ENCODE data around the gene KCNG1. TPM values are rescaled to one million over a fixed set of nuclear protein-coding genes. Genes with fewer than 3 reads are reported as not detected.

KCNG1 gene
- total RNA-seq, 4 donors from 2014 or later = 0.54 to 2.4 (median 1.6) TPM; not detected in 1

GRCh38 chr20:51020657-51021056, 2.2 kb downstream of the KCNG1 start:
- no peak for DNase-seq (ENCODE audit: low spot score in 2 of 2)
- TF ChIP-seq POLR2A (IDR thresholded peaks at IDR 0.05) = no peak
- TF ChIP-seq CTCF (IDR thresholded peaks at IDR 0.05) = no peak
- H3K4me3 ChIP-seq (ENCODE audit: low read depth, poor library complexity, severe bottlenecking) = no peak overlapping the region
- intact Hi-C loops (cut with DNase I; ENCODE audit: low total_unique reads) = no loop called here
- 50 to 78% methylated on average over 6 of the region's 6 CpGs for WGBS, 2 donors

- no peak for DNase-seq (ENCODE audit: low spot score in 2 of 2)
- 63 to 64% methylated on average over 21 of the region's 21 CpGs for WGBS, 2 donors
- intact Hi-C loops (cut with DNase I; ENCODE audit: low total_unique reads) = no loop called here
- no peak for TF ChIP-seq CTCF (IDR thresholded peaks at IDR 0.05)
- no peak for TF ChIP-seq POLR2A (IDR thresholded peaks at IDR 0.05)
- no peak overlapping the region for H3K4me3 ChIP-seq (ENCODE audit: low read depth, poor library complexity, severe bottlenecking)
These were observed 3.0 kb downstream of the KCNG1 start for GRCh38 chr20:51019656-51020592.

GRCh38 chr20:51017251-51017650, 5.7 kb downstream of the KCNG1 start:
- TF ChIP-seq POLR2A (IDR thresholded peaks at IDR 0.05) (no peak), CTCF (IDR thresholded peaks at IDR 0.05) (no peak)
- 55 to 58% methylated on average over 9 of the region's 9 CpGs for WGBS, 2 donors
- no peak overlapping the region for H3K4me3 ChIP-seq (ENCODE audit: low read depth, poor library complexity, severe bottlenecking)
- intact Hi-C loops (cut with DNase I; ENCODE audit: low total_unique reads) = no loop called here
- no peak for DNase-seq (ENCODE audit: low spot score in 2 of 2)

GRCh38 chr20:51016521-51016920, 6.4 kb downstream of the KCNG1 start:
- intact Hi-C loops (cut with DNase I; ENCODE audit: low total_unique reads) = no loop called here
- TF ChIP-seq POLR2A (IDR thresholded peaks at IDR 0.05) (no peak), CTCF (IDR thresholded peaks at IDR 0.05) (no peak)
- 84 to 89% methylated on average over 9 of the region's 9 CpGs for WGBS, 2 donors

GRCh38 chr20:51014797-51015722, 7.8 kb downstream of the KCNG1 start:
- 45 to 47% methylated on average over 16 of the region's 16 CpGs for WGBS, 2 donors
- H3K4me3 ChIP-seq (ENCODE audit: low read depth, poor library complexity, severe bottlenecking) = no peak overlapping the region
- no peak for TF ChIP-seq POLR2A (IDR thresholded peaks at IDR 0.05)
- TF ChIP-seq CTCF (IDR thresholded peaks at IDR 0.05) = peak in 1 of 3 donors; percentile 13
- intact Hi-C loops (cut with DNase I; ENCODE audit: low total_unique reads) = no loop called here
- no peak for DNase-seq (ENCODE audit: low spot score in 2 of 2)

More at GRCh38 chr20:51016521-51016920, 6.4 kb downstream of the KCNG1 start:
- no peak overlapping the region for H3K4me3 ChIP-seq (ENCODE audit: low read depth, poor library complexity, severe bottlenecking)
- no peak for DNase-seq (ENCODE audit: low spot score in 2 of 2)

All from lower leg skin (tissue), 4 donors.